Raji (cell line): Measurements from ENCODE around the gene SEMA5A.

ENCODE experiments used
- POLR2A ChIP-seq: IDR thresholded peaks from 2 replicates; pipeline ENCODE4 v1.6.1; 2011; ENCODE audit warnings: low read depth, low read length, control low read depth; ENCODE audit not compliant: insufficient read depth

Gene SEMA5A, protein sequence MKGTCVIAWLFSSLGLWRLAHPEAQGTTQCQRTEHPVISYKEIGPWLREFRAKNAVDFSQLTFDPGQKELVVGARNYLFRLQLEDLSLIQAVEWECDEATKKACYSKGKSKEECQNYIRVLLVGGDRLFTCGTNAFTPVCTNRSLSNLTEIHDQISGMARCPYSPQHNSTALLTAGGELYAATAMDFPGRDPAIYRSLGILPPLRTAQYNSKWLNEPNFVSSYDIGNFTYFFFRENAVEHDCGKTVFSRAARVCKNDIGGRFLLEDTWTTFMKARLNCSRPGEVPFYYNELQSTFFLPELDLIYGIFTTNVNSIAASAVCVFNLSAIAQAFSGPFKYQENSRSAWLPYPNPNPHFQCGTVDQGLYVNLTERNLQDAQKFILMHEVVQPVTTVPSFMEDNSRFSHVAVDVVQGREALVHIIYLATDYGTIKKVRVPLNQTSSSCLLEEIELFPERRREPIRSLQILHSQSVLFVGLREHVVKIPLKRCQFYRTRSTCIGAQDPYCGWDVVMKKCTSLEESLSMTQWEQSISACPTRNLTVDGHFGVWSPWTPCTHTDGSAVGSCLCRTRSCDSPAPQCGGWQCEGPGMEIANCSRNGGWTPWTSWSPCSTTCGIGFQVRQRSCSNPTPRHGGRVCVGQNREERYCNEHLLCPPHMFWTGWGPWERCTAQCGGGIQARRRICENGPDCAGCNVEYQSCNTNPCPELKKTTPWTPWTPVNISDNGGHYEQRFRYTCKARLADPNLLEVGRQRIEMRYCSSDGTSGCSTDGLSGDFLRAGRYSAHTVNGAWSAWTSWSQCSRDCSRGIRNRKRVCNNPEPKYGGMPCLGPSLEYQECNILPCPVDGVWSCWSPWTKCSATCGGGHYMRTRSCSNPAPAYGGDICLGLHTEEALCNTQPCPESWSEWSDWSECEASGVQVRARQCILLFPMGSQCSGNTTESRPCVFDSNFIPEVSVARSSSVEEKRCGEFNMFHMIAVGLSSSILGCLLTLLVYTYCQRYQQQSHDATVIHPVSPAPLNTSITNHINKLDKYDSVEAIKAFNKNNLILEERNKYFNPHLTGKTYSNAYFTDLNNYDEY

DNA sequence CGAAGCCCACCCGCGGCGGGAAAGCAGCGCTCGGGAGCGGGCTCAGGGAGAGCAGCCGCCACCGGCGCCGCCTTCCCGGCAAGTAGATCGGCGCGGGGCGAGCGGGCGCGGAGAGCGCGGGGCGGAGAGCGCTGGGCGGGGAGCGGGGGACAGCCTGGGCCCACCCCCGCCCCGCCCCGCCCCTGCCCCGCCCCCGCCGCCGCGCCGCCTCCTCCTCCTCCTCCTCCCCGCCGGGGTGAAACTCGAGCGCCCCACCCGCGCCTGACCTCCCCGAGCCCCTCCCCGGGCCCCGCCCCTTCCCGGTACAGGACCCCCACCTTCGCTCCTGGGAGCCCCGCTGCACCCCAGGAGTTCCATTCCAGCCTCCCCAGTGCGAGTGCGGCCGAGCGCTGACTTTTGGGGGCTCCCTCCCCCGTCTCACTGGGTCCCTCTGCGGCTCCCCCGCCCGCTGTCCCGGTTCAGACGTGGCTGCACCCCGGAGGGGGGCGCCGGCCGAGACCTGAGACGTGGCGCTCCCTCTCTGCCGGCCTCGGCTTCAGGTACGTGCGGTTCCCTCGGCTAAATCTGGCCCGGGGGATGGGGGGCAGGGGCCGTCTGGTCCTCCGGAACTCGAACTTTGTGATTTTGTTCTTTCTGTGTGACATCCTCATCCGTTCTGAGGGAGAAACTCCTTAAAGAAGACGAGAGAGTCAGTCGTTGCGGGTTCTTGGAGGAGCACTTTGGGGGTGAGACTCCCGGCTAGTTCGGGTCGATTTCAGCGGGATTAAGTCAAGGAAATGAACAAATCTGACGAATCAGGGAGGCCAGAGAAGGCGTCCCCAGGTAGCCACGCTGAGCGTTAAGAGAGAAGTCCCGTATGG is at the start of gene SEMA5A:
Gene SEMA5A (minus strand): TSS at position 84 of the 860 bp plus-strand sequence. CDS start 166,129 bp downstream, outside the sequence.
- no peak for TF ChIP-seq POLR2A

DNA sequence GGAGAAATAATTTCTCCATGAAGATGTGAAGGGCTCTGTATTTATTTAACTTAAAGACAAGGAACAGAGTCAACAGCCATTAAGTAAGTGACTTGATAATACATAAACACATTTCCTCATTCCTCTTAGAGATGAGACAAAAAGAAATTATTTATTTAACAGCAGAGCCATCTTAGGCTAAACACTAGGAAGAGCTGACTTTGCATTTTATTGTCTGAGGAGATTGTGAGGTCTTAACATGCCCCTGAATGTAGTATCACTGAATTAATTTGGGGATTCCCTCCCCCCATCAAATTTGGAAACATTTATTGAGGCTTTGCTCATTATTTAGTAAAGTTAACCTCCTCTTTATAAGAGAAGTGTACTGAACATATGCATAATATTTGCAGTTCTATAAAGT is 49.0 kb upstream of the SEMA5A start:
- TF ChIP-seq POLR2A = no peak

DNA sequence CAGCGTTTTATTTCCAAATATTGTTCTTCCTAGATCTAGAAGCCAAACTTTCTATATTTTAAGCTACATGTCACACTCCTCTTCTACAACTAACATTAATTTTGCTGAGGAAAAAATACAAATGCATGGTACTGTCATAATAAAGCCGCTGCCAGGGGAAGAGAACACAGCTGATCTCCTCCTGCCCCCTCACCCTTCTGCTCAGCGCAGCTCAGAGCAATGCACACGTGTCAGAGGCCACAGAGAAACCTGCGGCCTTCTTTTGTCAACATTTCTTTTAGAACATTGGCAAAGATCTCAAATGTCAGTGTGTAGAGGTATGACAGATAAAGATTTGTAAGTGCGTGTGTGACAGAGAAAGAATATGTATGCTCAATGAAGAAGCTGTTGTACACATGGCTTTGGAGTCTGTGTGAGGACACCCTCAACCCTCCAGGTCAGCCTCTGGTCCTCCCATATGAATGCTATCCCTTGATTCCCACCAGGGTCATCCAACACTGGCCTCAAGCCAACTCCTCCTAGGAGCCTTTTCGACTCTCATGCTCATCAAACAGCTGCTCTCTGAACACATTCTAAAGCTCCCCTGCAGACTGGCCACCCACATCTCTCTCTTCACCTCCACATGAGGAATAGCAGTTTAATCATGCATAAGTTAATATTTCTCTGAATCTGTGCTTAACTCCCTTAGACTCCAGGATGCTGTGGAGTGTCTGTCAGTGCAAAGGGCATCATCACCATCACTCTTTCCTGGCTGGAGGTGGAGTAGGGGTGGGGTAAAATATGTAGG is 43.4 kb upstream of the SEMA5A start:
- TF ChIP-seq POLR2A = no peak

DNA sequence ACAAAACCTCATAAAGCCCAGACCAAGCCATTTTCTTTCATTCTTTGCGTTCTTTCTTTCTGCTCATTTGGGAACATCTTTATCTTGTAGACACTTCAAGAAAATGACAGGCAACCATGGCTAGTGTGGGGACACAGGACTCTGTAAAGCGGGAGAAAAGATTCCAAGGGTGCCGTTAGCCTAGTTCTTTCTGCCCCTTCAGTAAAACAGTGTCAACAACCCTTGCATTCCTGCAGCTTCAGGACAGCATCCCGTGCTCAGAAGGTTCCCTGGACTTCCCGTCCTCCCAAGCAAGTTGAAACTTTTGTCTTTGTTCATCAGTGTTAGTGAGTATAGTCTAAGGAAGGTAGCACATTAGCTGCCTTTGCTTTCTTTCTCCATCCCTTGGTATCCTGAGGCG is 42.4 kb upstream of the SEMA5A start:
- no peak for TF ChIP-seq POLR2A

DNA sequence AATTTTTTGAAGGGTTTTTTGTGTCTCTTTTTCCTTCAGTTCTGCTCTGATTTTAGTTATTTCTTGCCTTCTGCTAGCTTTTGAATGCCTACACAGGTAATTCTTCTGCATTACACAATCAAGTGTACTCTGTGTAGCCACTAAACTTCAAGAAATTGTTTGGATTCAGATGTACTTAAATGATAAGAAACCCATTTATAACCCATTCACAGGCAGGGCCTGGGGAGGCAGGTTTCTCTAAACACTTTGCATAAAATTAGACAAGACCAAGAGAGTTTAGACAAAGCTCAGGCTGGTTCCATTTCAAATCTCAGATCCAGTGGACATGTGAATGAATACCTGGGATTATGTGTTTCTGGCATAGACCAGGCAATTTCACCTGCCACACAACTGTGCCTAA is 41.3 kb upstream of the SEMA5A start:
- TF ChIP-seq POLR2A = no peak

DNA sequence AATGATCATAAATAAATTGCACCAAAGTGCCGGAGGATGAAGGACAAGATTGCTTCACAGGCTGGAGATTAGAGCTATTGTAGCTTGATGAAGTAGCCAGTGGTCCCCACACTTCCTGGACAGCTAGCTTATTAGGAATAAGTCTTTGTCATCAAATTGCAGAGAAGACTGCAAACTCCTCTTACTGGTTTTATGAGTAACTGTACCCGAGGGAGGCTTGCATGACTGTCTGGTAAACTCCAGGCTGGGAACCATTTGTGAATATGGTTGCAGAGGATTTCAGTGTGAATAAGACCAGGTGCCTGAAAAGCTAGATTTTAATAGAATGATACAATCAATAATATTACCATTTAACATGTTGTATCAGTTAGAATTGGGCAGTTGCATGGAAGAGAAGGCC is 36.5 kb upstream of the SEMA5A start:
- TF ChIP-seq POLR2A = no peak

DNA sequence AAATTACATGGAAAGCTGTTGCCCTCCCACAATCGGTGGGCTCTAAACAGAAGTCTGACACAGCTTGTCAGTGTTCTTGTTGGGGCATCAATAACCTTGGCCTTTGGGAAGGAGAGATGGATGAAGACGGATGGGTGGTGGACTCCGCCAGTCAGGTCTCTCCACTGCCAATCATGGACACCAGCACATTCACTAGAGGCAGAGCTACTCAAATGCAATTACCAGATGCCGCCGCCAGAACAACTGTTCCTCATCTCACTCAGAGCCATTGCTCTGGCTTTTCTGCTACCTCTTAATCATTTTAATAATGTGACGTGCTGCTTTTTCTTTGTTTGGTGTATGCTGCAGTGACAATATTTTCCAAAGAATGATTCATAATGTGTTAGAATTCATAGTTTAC is 27.9 kb upstream of the SEMA5A start:
- TF ChIP-seq POLR2A = no peak

DNA sequence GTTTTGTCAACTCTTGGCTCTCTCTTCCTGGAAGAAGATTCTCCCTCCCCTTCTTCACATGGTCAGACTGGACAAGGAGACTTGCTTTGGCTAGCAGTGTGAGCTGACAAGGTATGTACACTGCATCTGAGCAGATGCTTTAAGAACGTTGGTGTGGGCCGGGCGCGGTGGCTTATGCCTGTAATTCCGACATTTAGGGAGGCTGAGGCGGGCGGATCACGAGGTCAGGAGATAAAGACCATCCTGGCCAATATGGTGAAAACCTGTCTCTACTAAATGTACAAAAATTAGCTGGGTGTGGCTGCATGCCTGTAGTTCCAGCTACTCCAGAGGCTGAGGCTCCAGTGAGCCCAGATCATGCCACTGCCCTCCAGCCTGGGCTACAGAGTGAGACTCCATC is 26.4 kb upstream of the SEMA5A start:
- no peak for TF ChIP-seq POLR2A

DNA sequence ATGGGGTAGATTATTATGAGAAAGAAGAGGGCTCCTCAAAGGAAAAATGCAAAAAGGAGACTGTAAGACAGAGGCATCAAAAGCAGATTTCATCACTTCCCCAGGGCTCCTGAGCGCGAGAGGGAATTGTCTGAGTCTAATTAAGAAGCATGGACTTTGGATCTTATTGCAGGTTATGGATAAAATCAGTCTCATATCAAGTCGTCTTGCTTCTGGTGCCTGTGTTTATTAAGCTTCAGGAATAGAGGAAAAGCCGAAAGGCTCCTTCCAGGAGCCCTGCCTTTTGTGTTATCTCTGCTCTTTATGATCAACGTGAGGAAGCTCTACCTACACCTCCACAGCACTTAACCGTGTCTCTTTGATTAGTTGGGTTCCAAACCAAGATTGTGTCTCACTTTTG is 25.0 kb upstream of the SEMA5A start:
- no peak for TF ChIP-seq POLR2A

DNA sequence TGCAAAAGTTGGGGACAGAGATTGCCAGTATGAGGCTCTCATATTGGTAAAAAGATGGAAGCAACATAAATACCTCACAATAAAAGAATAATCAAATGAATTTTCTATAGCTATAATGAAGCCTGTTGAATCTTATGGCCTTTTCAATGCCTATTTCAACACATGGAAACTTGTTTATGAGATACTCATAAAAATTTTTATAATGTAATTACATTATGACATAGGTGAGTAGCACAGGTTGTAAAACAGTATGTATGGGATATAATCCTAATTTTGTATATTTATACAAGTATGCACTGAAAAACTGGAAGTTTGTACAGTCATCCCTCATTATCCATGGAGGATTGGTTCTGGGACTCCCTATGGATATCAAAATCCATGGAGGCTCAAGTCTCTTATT is 21.2 kb upstream of the SEMA5A start:
- no peak for TF ChIP-seq POLR2A

DNA sequence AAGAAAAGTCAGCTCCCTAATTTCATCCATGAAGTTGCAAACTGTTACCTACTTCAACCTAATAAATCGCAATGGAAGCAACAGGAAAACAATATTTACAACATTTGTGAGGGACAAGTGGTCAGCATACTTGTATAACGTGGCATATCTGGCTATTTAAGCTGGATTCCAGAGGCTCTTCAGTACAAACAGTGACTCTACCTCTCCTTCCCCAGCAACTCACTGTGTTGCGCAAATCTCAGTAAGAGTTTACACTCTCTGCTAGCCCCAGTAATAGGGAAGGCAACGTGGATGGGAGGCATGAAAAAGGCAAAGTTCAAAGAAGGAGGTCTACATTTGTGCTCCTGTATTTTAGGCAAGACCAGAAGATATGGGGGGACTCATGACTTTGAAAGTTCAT is 18.9 kb upstream of the SEMA5A start:
- TF ChIP-seq POLR2A = no peak

DNA sequence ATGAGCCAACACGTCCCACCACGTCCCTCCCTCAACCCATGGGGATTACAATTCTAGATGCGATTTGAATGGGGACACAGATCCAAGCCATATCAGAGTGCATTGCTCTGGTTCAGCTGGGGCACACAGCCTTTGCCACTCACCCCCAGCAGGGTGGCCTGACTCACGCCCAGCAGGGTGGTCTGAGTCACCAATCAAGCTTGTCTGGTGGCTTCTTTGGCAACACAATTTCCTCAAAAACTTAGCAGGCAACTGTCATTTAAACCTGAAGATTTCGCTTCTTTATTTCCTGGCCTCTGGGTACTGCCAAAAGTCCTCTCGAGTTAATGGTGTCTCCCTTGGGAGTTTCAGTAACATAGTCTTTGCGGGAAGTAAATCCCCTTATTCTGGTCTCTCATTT is 16.3 kb upstream of the SEMA5A start:
- TF ChIP-seq POLR2A = no peak

DNA sequence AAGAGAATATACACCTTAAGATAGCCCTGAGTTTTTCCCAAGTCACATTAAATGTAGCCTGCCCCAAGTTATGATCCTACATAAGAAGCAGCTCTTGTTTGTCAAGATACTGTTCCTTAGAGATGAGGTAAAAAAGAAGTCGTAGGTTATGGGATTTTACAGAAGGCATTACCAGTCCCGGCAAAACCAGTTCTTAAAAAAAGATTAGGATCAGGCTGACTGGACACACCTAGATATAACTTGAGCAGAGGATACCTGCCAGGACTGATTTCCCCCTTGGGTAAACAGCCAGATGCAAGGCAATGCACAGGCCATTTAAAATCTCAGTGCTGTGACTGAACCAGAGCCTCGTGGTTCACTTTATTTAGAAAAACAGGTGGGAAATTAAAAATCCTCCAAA is 14.1 kb upstream of the SEMA5A start:
- TF ChIP-seq POLR2A = no peak
